GM04504 (cell line): ENCODE data around the gene SLC48A1.
A peak's percentile ranks its signal among the peaks of the same experiment; 100 is the strongest.

Experiments used
- DNase-seq: peaks from one replicate; pipeline ENCODE4 v3.0.0-alpha.2; 2012; ENCODE audit warnings: low read depth

Gene SLC48A1

GRCh38 chr12:47778881-47779280 lies 5.8 kb downstream of the SLC48A1 start:
- DNase-seq = no peak

- peak; percentile 69 for DNase-seq
Measured at GRCh38 chr12:47779301-47779942, 6.4 kb downstream of the SLC48A1 start.

- no peak for DNase-seq
Measured at GRCh38 chr12:47779943-47780504, 7.0 kb downstream of the SLC48A1 start.

DNA sequence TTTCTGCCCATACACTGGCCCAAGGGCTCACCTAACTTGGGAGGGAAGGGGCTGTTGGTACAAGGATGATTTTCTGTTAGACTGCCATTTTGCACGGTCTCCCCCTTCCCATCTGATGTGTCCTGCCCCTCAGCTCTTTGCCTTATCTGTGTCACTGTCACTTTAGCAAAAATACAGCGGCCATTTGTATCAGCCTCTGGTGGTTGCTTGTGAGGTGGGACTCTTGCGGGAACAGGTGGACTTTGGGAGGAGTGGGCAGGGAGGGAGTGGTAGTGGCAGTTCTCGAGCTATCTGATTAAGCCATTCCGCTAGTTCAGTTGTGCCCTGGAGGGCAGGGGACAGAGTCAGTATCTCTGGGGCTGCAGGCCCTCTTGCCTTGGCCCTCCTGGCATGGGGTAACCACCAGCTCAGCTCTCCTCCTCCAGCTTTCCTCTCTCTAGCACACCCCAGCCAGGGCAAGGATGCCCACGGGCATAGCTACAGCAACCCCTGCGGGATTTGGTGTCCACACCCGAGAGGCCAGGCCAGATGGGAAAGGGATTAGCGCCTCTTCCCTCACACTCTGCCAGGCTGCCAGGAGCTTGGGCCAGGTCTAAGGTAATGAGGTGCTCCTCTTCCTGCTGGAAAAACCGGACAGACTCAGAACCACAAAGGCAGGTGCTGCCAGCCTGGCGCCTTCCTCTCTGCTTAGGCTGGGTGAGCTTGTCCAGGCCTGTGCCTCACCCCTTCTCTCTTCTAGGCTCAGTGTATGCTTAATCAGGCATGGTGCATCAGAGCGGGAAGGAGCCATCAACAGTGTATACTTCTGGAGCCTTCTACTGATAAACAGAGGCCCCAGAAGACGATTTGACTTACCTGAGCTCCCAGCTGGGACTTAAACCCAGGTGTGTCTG lies 8.7 kb downstream of the SLC48A1 start:
- DNase-seq = no peak

DNA sequence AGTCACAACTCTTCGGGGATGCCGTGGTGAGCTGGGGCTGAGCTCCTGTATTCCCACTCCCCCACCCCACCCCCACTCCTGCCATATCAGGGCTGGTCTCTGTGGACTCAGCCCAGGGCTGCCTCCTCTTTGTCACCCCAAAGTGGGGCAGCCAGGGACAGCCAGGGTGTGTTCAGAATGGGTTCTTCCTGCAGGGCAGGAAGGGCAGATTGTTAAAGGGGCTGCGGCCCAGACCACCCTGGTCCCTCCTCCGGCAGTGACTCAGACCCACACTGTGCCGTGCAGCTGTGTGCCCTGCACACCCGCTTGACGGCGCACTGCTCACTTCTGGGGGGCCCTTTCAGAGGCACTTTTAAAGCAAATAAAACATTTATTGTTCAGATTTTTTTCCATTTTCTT lies 9.3 kb downstream of the SLC48A1 start:
- no peak for DNase-seq

DNA sequence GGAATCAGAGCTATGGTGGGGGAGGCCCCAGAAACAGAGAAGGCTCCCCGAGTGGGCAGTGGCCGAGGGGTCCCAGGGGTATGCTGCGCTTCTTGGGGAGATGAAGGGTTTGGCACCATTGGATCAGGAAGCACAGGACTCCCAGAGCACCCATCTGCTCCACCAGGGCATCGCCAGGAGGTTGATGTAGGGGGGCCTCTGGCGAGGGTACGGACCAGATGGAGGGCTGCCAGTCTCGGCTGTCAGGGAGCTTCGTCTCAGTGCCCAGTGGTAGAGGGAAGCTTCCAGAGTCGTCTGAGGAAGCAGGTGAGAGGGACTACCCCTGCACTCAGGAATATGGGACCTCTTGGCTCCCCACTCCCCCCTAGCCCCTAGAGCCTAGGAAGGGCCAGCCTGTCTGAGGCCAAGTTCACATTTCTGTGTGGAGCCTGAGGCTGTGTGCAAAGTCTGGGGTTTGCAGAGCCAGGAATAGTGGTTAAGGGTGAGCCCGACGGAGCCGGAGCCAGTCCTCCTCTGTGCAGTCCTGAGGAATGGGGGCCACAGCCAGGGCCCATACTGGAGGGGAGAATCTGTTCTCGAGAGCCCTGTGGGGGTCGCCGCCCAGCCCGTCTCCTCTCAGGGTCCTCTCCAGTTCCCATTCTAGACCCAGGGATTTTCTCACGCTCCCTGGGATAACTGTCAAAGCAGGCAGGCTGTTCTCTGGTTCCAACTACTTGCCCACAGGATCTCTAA lies 10.2 kb downstream of the SLC48A1 start:
- no peak for DNase-seq

DNA sequence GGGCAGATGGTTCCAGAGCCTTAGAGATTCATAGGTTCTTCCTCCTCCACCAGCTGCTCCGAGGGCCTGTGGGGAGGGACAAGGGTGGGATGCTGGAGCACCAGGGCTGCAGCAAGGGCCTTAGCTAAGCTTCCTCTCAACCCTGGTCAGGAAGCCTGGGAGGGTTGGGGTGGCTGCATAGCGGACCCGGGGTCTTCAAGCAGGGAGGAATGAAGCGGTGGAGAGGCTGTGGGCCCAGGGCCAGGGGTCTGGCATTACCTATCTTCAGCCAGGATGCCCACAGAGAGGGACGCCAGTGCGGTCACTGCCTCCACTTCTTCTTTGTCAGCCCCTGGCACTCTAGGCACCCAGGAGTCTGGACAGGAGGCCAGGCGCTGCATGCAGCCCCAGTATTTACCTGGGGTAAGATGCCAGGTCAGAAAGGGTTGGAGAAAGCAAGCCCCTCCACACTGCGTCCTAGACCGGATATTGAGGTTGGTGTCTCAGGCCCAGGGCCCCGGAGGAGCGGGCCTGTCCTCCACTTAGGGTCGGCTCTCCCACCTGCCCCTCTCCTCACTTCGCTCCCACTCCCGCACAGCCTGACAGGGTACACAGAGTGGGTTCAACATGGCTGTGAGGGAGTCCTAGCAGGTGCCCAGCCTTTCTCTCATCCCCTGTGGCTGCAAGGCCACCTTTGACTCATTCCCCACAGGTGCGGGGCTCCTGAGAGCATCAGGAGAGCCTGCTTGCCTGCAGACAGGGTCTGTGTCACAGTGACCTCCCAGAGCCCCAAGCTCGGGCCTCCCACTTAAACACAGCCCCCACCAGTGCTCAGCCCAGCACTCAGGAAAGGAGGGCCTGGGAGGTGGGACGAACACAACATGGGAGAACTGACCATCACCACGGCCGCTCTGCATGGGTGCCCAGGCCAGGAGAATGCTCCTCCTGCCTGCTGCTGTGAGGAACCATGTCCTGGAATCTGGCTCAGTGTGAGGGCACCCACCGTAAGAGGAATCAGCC lies 11.1 kb downstream of the SLC48A1 start:
- DNase-seq = no peak

DNA sequence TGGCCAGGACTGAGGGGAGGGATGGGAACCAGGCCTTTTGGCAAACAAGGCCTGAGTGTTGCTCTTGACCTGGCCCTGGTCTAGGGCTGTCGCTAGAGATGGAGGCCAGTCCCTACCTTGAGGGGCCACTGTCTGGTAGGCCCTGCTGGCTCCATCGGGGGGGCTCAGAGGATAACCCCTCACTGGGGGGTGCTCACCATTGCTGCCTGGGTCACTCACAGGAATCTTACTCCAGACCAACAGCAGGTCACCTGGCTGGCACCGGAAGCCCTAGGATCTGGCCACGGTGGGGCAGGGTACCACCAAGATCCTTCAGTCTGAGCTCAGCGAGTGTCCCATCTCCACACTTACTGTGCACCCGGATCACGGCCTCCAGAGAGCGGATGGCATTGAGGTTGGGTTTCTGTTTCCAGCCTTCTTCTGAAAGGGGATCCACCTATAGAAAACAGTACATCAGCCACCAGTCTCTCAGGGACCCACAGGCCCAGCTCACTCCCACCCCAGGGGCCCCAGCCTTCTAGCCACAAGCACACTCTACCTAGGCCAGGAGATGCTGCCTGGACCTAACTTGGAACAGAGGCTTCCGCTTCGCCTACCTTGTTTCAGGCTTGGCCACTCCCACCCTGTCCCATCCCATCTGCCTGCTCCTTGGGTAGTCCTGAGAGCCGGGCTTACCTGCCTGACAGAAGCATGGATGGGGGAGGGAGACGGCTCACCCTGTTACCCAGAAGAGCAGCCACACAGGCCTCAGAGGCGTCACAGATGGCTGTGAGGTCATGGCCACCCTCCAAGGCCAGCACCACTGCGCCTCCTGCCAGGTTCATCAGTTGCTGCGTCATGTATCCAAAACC lies 12.2 kb downstream of the SLC48A1 start:
- DNase-seq = no peak

DNA sequence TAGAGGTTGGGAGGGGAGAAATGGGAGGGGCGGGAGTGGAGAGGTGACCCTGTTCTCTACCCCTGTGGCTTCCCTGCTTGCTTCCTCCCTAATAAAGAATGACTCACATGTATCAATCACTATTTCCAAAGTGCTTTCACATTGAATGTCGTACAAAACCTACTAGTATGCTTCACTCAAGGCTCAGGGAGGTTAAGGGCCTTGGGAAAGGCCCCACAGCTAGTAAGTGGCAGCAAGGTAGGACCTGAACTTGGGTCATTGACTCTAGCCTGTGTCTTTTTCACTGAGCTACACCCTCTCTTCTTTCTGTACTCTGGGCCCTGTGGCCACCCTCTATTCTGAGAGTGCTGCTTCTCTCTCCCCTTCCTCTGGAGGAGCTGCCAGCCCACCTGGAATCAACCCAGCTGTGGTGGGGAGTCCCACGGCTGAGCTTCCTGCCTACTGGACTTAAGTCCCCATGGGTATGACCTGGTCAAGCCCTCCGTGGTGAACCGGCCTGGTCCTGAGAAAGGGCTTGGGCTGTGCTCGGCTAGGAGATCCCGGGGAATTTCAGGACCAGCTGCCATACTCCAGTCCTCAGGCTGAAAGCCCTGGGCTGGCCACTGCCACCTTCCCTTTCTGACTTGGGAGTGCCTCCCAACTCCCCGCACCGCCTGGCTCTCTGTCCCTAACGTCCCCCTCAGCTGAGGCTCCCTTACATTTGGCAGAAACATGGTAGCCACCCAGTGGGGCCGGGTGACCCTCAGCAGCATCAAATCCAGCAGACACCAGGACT lies 13.0 kb downstream of the SLC48A1 start:
- DNase-seq = no peak

DNA sequence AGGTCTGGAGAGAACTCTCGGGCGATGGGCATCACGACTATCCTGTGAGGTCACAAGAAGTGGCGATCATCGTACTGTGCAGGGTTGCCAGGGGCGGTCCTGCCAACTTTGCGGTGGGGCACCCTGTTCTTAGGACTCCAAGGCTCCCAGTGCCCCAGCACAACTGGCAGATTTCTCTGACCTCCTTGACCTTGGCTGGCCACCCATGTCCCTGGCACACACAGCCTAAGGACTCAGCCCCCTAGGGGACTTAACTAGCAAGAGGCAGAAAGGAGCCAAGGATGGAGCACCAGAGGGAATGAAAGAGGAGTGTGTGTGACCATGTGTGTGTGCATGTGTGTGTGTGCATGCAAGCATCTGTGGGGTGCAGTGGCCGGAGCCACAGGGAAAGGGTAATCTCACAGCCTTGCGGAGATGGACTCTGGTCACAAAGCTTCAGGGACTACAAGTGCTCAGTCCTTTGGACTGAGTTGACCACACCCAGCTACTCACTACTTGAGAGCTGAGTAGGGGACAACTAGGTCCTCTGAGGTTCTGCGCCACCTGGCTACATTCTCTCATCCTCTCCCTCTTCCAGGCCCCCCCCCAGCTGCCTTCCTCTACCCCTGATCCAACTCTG lies 13.7 kb downstream of the SLC48A1 start:
- DNase-seq = no peak

DNA sequence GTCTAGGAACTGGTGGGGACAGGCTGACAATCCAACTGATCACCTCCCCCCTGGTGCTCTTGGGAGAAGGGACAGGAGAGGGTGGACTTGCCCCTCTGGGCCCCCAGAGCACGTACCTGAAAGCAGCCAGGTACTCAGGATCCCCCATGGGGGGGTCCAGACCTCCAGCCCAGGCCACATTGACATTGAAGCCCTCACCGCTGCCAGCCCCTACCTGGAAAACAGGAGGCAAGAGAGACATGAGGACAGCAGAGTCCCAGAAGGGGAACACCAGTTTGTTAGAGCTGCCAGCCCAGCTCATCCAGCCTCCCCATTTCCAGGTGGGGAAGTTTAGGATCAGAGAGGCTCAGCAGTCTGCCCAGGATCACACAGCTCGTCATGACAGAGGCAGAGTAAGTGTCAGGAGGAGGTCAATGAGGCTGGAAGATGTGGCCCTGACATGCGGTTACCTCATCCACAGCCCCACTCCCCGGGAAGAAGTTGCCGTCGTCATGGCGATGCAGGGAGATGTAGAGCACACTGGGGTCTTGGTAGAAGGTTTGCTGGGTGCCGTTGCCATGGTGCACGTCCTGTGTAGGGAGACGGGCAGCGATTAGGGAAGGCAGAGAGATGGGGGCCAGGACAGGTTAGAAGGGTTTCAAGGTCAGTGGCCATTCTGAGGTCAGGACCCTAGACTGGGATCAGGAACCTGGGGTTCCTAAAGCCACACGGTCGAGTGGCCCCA lies 14.7 kb downstream of the SLC48A1 start:
- DNase-seq = no peak

- no peak for DNase-seq
Measured at GRCh38 chr12:47789141-47789540, 16.1 kb downstream of the SLC48A1 start.

- DNase-seq = no peak
Measured at GRCh38 chr12:47789712-47790489, 16.9 kb downstream of the SLC48A1 start.

GRCh38 chr12:47790676-47791350 lies 17.8 kb downstream of the SLC48A1 start:
- DNase-seq = no peak

DNA sequence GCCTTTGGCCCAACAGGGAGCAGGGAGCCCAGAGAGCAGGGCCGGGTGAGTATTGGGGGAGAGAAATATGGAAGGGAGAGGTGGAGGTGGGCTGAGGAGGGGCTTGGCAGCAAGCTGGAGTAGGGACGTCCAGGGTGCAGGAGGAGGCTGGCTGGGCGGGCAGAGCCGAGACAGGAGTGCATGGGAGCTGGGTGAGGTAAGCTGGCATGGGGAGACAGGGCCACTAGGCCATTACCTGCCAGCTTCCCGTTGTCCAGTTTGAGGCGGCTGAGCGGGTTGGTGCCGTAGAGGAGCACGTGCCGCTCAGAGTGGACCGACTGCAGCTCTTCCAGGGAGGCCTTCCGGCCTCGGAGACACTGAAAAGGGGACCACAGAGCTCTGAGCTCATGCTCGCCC lies 18.3 kb downstream of the SLC48A1 start:
- DNase-seq = no peak

- no peak for DNase-seq
Measured at GRCh38 chr12:47791874-47792273, 18.8 kb downstream of the SLC48A1 start.
